B cell (primary cell): ENCODE results near the gene RIMKLB. TPM values are rescaled to one million over a fixed set of nuclear protein-coding genes. Genes with fewer than 3 reads are reported as not detected.

Source experiments
- ATAC-seq: fragments of 200-7000 bp; cut with Tn5 transposase; one replicate; pipeline ENCODE4 v1.10.0; 2021; ENCODE audit warnings: low read depth, mild to moderate bottlenecking, moderate number of reproducible peaks, moderate library complexity
- CTCF ChIA-PET: fragments of 350-600 bp; sonication (Branson Sonifier 250); formaldehyde crosslinking; loops from one replicate; lab custom pipeline; 2021; ENCODE audit warnings: antibody characterized with exemption, inconsistent platforms; lab: Charles Lee
- POLR2A ChIA-PET: fragments of 350-600 bp; sonication (Branson Sonifier 250); formaldehyde crosslinking; loops from one replicate; lab custom pipeline; 2021; ENCODE audit warnings: antibody characterized with exemption; lab: Charles Lee
- DNase-seq: peaks from one replicate; pipeline ENCODE4 v3.0.0; 2013
- H2AFZ ChIP-seq: 2 replicates; pipeline ENCODE4 v1.6.1; 2012; ENCODE audit warnings: mild to moderate bottlenecking, low read depth, low read length; ENCODE audit not compliant: insufficient read depth, poor library complexity, severe bottlenecking
- H3K27ac ChIP-seq, 2 donors: 1 replicate in 1 of 2; 2 replicates in 1 of 2; pipeline ENCODE4 v1.5.1; 2012 to 2013; ENCODE audit warnings: low read length in 2 of 2, mild to moderate bottlenecking in 2 of 2, moderate library complexity in 1 of 2
- H3K27me3 ChIP-seq, 4 experiments: fragments of 200-600 bp in 1 of 4; sonication (generic) in 1 of 4; replicated peaks in 1 of 4; 1 replicate in 2 of 4; 2 replicates in 2 of 4; pipeline versions ENCODE4 v1.6.1 to v1.7.0; 2013 to 2016; ENCODE audit warnings: low read length in 3 of 4, mild to moderate bottlenecking in 2 of 4, mixed read lengths in 1 of 4, moderate library complexity in 1 of 4; ENCODE audit not compliant: insufficient read depth in 4 of 4, control insufficient read depth in 3 of 4; ENCODE audit errors: control extremely low read depth in 1 of 4
- H3K36me3 ChIP-seq, 2 experiments: replicated peaks in 1 of 2; 1 replicate in 1 of 2; 2 replicates in 1 of 2; pipeline versions ENCODE4 v1.6.1 to v1.7.1; 2013; ENCODE audit warnings: low read length in 1 of 2; ENCODE audit not compliant: insufficient read depth in 2 of 2, control insufficient read depth in 1 of 2; ENCODE audit errors: control extremely low read depth in 1 of 2, extremely low read depth in 1 of 2
- H3K4me1 ChIP-seq, 2 donors: fragments of 200-600 bp in 1 of 2; sonication (generic) in 1 of 2; 1 replicate in 1 of 2; 2 replicates in 1 of 2; pipeline versions ENCODE4 v1.5.1 to v1.6.1; 2013 to 2017; ENCODE audit warnings: low read length in 2 of 2; ENCODE audit not compliant: control insufficient read depth in 2 of 2, insufficient read depth in 2 of 2
- H3K4me2 ChIP-seq: replicated peaks from 2 replicates; pipeline ENCODE3; 2012; ENCODE audit warnings: mild to moderate bottlenecking, low read depth, low read length; ENCODE audit not compliant: poor library complexity, severe bottlenecking
- H3K4me3 ChIP-seq, 5 experiments: fragments of 200-600 bp in 1 of 5; sonication (generic) in 1 of 5; 1 replicate in 3 of 5; 2 replicates in 2 of 5; pipeline versions ENCODE4 v1.5.1 to v1.7.0; 2011 to 2016; ENCODE audit warnings: low read length in 4 of 5, mild to moderate bottlenecking in 4 of 5, low read depth in 2 of 5, control low read depth in 1 of 5, moderate library complexity in 1 of 5; ENCODE audit not compliant: insufficient read depth in 1 of 5; ENCODE audit errors: control extremely low read depth in 1 of 5, extremely low read depth in 1 of 5
- H3K79me2 ChIP-seq: fragments of 200-600 bp; sonication (generic); one replicate; pipeline ENCODE4 v1.6.0; 2016; ENCODE audit warnings: low read length; ENCODE audit not compliant: control insufficient read depth, insufficient read depth
- H3K9ac ChIP-seq: fragments of 200-600 bp; sonication (generic); 2 replicates; pipeline ENCODE4 v1.6.1; 2017; ENCODE audit warnings: mild to moderate bottlenecking, low read length, moderate library complexity
- H3K9me3 ChIP-seq, 3 donors: one replicate each; pipeline versions ENCODE4 v1.6.1 to v1.7.1; 2013; ENCODE audit warnings: low read length in 2 of 3; ENCODE audit not compliant: control insufficient read depth in 2 of 3, insufficient read depth in 1 of 3; ENCODE audit errors: control extremely low read depth in 1 of 3
- H4K20me1 ChIP-seq: 2 replicates; pipeline ENCODE4 v1.6.0; 2012; ENCODE audit warnings: mild to moderate bottlenecking, low read length; ENCODE audit not compliant: insufficient read depth, control insufficient read depth, poor library complexity, severe bottlenecking
- H3K27ac Mint-ChIP-seq: one replicate; pipeline ENCODE4 v1.8.0; 2021; ENCODE audit warnings: mixed read lengths
- H3K27me3 Mint-ChIP-seq: one replicate; pipeline ENCODE4 v1.8.0; 2021; ENCODE audit warnings: mixed read lengths
- H3K4me1 Mint-ChIP-seq: one replicate; pipeline ENCODE4 v1.8.0; 2021; ENCODE audit warnings: mixed read lengths
- H3K4me3 Mint-ChIP-seq: one replicate; pipeline ENCODE4 v1.8.0; 2021; ENCODE audit warnings: mixed read lengths
- H3K9me3 Mint-ChIP-seq: one replicate; pipeline ENCODE4 v1.8.0; 2022; ENCODE audit warnings: mixed read lengths; ENCODE audit not compliant: insufficient read depth
- EZH2 ChIP-seq: IDR thresholded peaks from 2 replicates; pipeline ENCODE4 v1.6.1; 2012; ENCODE audit warnings: borderline replicate concordance, low read depth, mild to moderate bottlenecking, moderate library complexity, low read length; ENCODE audit not compliant: insufficient read depth, poor library complexity, severe bottlenecking
- WGBS: methylation state at CpG from one replicate; pipeline ENCODE4 v1.1.5; 2013; ENCODE audit warnings: missing lambda C conversion rate; ENCODE audit not compliant: insufficient coverage; 5-methylcytosine and 5-hydroxymethylcytosine counted together
- intact Hi-C: fragments of 100-400 bp; cut with micrococcal nuclease; formaldehyde crosslinking; loops from one replicate; pipeline ENCODE4 v1.10.0; 2022
- polyA plus RNA-seq: library from polyadenylated mRNA; depleted of rRNA; stranded (reverse); fragments of >200 nt; gene quantifications from 2 replicates; pipeline ENCODE4 v1.2.3, GENCODE V29; 2012
- total RNA-seq, 2 donors: library from RNA; stranded (reverse); fragments of 120-200 nt in 1 of 2; gene quantifications; 1 replicate in 1 of 2; 2 replicates in 1 of 2; pipeline versions ENCODE4 v1.2.3 to v1.2.4, GENCODE V29; 2013 to 2022
- TF ChIP-seq, protein P1 (sequence below): fragments of 200-600 bp; IDR thresholded peaks from one replicate; pipeline ENCODE4 v1.8.0; 2022; ENCODE audit warnings: antibody characterized with exemption, mild to moderate bottlenecking

Gene RIMKLB
- total and polyA plus RNA-seq, 2 donors (not counting 1 experiment from before 2014, with no cell fraction given), result 27.8 to 54.2 TPM

DNA sequence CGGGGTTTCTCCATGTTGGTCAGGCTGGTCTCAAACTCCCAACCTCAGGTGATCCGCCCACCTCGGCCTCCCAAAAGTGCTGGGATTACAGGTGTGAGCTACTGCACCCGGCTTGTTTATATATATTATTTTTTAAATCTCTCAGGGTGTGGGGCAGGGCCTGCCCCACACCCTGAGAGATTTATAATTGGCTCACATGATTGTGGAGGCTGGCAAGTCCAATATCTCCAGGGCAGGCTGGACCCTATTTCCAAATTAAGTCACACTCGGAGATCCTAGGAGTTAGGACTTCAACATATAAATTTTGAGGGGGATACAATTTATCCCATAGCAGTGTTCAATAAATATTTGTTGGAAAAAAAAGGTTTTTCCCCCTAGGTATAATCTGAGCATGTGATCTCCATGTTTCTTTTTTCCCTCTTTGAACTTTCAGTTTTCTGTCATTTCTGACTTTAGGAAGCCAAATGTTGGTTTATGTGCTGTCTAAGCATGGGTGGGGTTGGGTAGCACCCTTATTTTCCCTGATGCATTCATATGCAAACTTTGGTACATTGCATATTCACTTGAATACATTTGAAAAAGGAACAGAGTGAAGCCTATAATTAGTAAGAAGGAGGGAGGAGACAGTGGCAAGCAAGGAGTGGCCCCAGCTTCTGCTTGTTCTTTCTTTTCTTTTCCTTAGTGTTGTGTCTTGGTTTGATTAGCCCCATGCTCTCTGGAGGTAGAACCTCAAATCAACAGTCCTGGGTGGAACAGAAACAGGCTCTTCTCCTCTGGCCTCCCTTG, 116.0 kb downstream of the RIMKLB start:
- no peaks in the 10 kb centered on the region for H3K4me1 ChIP-seq
- Mint-ChIP-seq H3K27me3 (no peaks in the 10 kb centered on the region), H3K4me1 (peaks cover 2% of the 10 kb centered on the region), H3K4me3 (no peak overlapping the region), H3K27ac (no peak overlapping the region), H3K9me3 (no peaks in the 10 kb centered on the region)
- H3K36me3 ChIP-seq, result no peaks in the 10 kb centered on the region
- ChIA-PET CTCF (no interaction called here), POLR2A (no interaction called here)
- H3K9ac ChIP-seq, result no peak overlapping the region
- H3K4me2 ChIP-seq, result no peak overlapping the region
- TF ChIP-seq EZH2, result no peak
- TF ChIP-seq, protein P1, sequence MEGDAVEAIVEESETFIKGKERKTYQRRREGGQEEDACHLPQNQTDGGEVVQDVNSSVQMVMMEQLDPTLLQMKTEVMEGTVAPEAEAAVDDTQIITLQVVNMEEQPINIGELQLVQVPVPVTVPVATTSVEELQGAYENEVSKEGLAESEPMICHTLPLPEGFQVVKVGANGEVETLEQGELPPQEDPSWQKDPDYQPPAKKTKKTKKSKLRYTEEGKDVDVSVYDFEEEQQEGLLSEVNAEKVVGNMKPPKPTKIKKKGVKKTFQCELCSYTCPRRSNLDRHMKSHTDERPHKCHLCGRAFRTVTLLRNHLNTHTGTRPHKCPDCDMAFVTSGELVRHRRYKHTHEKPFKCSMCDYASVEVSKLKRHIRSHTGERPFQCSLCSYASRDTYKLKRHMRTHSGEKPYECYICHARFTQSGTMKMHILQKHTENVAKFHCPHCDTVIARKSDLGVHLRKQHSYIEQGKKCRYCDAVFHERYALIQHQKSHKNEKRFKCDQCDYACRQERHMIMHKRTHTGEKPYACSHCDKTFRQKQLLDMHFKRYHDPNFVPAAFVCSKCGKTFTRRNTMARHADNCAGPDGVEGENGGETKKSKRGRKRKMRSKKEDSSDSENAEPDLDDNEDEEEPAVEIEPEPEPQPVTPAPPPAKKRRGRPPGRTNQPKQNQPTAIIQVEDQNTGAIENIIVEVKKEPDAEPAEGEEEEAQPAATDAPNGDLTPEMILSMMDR, result no peak
- ATAC-seq (no peak), DNase-seq (no peak)
- no peaks in the 10 kb centered on the region for H3K27me3 ChIP-seq
- WGBS, result no CpG with 5 or more reads among the region's 5 CpGs
- H3K4me3 ChIP-seq, result no peak overlapping the region
- no peak overlapping the region for H2AFZ ChIP-seq
- intact Hi-C loops, result no loop called here
- no peaks in the 10 kb centered on the region for H4K20me1 ChIP-seq
- no peaks in the 10 kb centered on the region for H3K9me3 ChIP-seq
- no peaks in the 10 kb centered on the region for H3K79me2 ChIP-seq
- H3K27ac ChIP-seq, result no peak overlapping the region

DNA sequence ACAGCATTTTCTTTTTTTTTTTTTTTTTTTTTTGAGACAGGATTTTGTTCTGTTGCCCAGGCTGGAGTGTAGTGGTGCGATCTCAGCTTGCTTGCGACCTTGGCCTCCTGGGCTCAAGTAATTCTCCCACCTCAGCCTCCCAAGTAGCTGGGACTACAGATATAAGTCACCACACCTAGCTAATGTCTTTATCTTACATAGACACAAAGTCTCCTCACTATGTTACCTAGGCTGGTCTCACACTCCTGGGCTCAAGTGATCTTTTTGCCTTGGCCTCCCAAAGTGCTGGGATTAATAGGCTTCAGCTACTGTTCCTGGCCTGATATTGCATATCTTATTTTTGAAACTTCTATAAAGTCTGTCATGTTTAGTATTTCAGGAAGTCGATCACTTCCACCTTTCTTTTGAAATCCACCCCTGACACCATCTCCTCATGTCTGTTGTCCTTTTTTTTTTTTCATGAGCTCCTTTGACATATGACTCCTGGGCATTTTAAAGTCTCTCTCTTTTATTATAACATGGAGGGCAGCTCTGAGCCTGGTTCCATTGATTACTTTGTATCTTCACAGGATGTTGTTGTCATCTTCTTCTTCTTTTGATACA, 118.8 kb downstream of the RIMKLB start:
- no peaks in the 10 kb centered on the region for H3K27me3 ChIP-seq
- TF ChIP-seq EZH2, result no peak
- TF ChIP-seq, protein P1, result no peak
- no peak overlapping the region for H3K4me2 ChIP-seq
- H3K4me1 ChIP-seq, result no peaks in the 10 kb centered on the region
- Mint-ChIP-seq H3K4me1 (peaks cover 2% of the 10 kb centered on the region), H3K9me3 (no peaks in the 10 kb centered on the region), H3K27me3 (no peaks in the 10 kb centered on the region), H3K27ac (no peak overlapping the region), H3K4me3 (no peak overlapping the region)
- ATAC-seq, result no peak
- H3K9ac ChIP-seq, result no peak overlapping the region
- H3K27ac ChIP-seq, result no peak overlapping the region
- H3K9me3 ChIP-seq, result no peaks in the 10 kb centered on the region
- CTCF ChIA-PET, result interaction anchor here (0.7 kb wide), 1 partner anchor 74 kb away, joined by 3 read pairs; no protein-coding TSS in a partner anchor
- no peaks in the 10 kb centered on the region for H3K36me3 ChIP-seq
- no peak overlapping the region for H2AFZ ChIP-seq
- no peaks in the 10 kb centered on the region for H3K79me2 ChIP-seq
- DNase-seq, result no peak
- intact Hi-C loops, result no loop called here
- no peak overlapping the region for H3K4me3 ChIP-seq
- H4K20me1 ChIP-seq, result no peaks in the 10 kb centered on the region
- POLR2A ChIA-PET, result no interaction called here
- WGBS, result 100% methylated on average over 1 of the region's 3 CpGs
